Mesothelial cell of epicardium (in vitro differentiated cells): ENCODE measurements around the gene SINHCAF. TPM values are rescaled to one million over a fixed set of nuclear protein-coding genes. Genes with fewer than 3 reads are reported as not detected.
A peak's percentile ranks its signal among the peaks of the same experiment; 100 is the strongest.

ENCODE experiments used
- DNase-seq, 2 experiments: peaks; one replicate each; pipeline ENCODE4 v3.0.0; 2021; ENCODE audit warnings: low spot score in 2 of 2; ENCODE audit not compliant: unreplicated experiment in 2 of 2
- H3K27ac Mint-ChIP-seq: 2 replicates; pipeline ENCODE4 v1.8.0; 2021; ENCODE audit warnings: mixed read lengths
- H3K27me3 Mint-ChIP-seq: 2 replicates; pipeline ENCODE4 v1.8.0; 2021; ENCODE audit warnings: low read depth, mixed read lengths
- H3K36me3 Mint-ChIP-seq: 2 replicates; pipeline ENCODE4 v1.8.0; 2021; ENCODE audit warnings: mixed read lengths
- H3K4me1 Mint-ChIP-seq: 2 replicates; pipeline ENCODE4 v1.8.0; 2021; ENCODE audit warnings: mixed read lengths
- H3K4me3 Mint-ChIP-seq: 2 replicates; pipeline ENCODE4 v1.8.0; 2021; ENCODE audit warnings: mild to moderate bottlenecking, moderate library complexity, mixed read lengths
- H3K9me3 Mint-ChIP-seq: 2 replicates; pipeline ENCODE4 v1.8.0; 2021; ENCODE audit warnings: mixed read lengths
- total RNA-seq: library from RNA; stranded (reverse); gene quantifications from 3 replicates; pipeline ENCODE4 v1.2.1, GENCODE V29; 2021
- TF ChIP-seq, protein P1 (sequence below): fragments of 200-600 bp; sonication (generic); IDR thresholded peaks from one replicate; pipeline ENCODE4 v1.5.0; 2021; ENCODE audit warnings: antibody characterized with exemption; ENCODE audit not compliant: unreplicated experiment

The SINHCAF gene
- total RNA-seq, 1 donor from 2014 or later: 241 TPM

DNA sequence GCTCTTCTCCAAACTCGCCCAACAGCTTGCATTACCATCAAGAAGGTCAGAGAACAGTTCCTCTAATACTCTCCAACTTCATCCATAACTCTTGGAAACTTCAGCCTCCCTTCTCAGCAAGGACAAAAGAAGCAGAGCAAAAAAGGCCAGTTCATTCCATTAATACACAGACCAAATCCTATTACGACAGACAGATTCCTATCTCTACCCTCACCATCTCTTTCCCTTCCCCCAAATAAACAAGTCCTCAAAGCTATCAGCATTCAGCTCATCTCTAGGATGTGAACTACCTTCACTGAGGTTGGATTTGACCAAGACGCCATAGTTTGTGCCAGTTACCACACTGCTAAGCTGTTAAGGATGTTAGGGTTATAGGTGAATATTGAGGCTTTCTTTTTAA lies 25.2 kb downstream of the SINHCAF start:
- H3K27me3 Mint-ChIP-seq: no peaks in the 10 kb centered on the region
- TF ChIP-seq, protein P1, sequence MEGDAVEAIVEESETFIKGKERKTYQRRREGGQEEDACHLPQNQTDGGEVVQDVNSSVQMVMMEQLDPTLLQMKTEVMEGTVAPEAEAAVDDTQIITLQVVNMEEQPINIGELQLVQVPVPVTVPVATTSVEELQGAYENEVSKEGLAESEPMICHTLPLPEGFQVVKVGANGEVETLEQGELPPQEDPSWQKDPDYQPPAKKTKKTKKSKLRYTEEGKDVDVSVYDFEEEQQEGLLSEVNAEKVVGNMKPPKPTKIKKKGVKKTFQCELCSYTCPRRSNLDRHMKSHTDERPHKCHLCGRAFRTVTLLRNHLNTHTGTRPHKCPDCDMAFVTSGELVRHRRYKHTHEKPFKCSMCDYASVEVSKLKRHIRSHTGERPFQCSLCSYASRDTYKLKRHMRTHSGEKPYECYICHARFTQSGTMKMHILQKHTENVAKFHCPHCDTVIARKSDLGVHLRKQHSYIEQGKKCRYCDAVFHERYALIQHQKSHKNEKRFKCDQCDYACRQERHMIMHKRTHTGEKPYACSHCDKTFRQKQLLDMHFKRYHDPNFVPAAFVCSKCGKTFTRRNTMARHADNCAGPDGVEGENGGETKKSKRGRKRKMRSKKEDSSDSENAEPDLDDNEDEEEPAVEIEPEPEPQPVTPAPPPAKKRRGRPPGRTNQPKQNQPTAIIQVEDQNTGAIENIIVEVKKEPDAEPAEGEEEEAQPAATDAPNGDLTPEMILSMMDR: no peak
- H3K4me1 Mint-ChIP-seq: peaks cover 58% of the 10 kb centered on the region
- H3K36me3 Mint-ChIP-seq: peaks cover 36% of the 10 kb centered on the region
- H3K27ac Mint-ChIP-seq: peak overlapping the region; percentile 57
- no peaks in the 10 kb centered on the region for H3K9me3 Mint-ChIP-seq
- DNase-seq: no peak
- no peak overlapping the region for H3K4me3 Mint-ChIP-seq

DNA sequence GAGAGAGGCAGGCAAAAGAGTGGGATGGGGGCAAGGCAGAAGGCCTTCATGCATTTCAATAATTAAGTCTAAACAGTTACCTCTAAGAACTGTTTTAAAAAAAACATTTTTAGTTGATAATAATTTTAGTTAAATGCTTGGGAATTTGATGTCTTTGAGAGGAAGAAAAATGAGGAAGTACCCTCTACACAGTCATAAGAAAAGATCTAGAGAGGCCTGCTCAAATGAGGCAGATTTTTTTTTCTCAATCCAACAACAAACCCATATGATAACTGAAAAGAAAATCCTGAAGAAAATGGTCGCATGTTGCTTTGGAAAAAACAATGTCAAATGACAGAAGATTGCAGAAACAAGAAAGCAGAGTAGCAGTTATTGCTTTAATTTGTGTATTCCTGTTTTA lies 25.6 kb downstream of the SINHCAF start:
- peak overlapping the region; percentile 57 for H3K27ac Mint-ChIP-seq
- H3K9me3 Mint-ChIP-seq: no peaks in the 10 kb centered on the region
- no peak overlapping the region for H3K4me3 Mint-ChIP-seq
- no peaks in the 10 kb centered on the region for H3K27me3 Mint-ChIP-seq
- H3K36me3 Mint-ChIP-seq: peaks cover 35% of the 10 kb centered on the region
- H3K4me1 Mint-ChIP-seq: peaks cover 58% of the 10 kb centered on the region
- TF ChIP-seq, protein P1: no peak
- DNase-seq: no peak

DNA sequence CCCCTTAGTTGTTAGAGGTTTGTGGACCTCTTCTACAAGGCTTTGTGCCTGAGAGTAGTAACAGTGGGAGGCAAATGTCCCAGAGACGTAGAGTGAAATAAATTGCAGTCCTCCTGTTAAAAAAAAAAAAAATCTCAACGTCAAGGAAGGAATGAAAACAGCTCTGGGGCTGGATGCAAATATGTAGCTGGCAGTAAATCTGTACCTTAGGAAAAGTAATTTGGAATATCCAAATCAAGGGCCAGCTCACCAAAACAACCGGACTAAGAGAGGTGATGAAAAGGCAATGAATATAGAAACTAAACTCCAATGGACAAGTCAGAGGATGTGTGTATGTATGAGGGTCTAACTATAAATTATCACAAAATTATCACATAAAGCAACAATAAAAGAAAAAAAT lies 27.0 kb downstream of the SINHCAF start:
- peaks cover 45% of the 10 kb centered on the region for H3K4me1 Mint-ChIP-seq
- H3K27me3 Mint-ChIP-seq: no peaks in the 10 kb centered on the region
- H3K9me3 Mint-ChIP-seq: no peaks in the 10 kb centered on the region
- DNase-seq: no peak
- TF ChIP-seq, protein P1: no peak
- H3K4me3 Mint-ChIP-seq: no peak overlapping the region
- peak overlapping the region; percentile 91 for H3K27ac Mint-ChIP-seq
- H3K36me3 Mint-ChIP-seq: peaks cover 30% of the 10 kb centered on the region

DNA sequence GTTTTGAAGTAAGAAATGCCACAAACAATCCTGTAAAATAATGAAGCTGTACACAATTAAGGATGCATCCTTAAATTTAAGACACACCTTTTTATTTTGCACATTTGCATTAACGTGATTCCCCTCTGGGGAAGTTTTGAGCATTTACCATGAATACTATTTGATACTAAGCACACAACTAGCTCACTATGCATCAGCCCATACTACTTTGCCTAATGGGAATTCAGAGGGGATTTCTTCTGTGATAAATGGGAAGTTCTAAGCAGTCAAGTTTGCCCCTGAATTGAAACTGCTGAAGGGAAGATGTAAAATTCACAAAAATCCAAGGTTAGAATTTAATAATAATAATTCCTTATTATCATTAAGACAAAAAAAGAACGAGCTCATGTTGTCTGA lies 27.4 kb downstream of the SINHCAF start:
- peaks cover 31% of the 10 kb centered on the region for H3K36me3 Mint-ChIP-seq
- no peaks in the 10 kb centered on the region for H3K27me3 Mint-ChIP-seq
- H3K4me3 Mint-ChIP-seq: no peak overlapping the region
- DNase-seq: no peak
- H3K4me1 Mint-ChIP-seq: peaks cover 46% of the 10 kb centered on the region
- H3K27ac Mint-ChIP-seq: peak overlapping the region; percentile 91
- TF ChIP-seq, protein P1: no peak
- no peaks in the 10 kb centered on the region for H3K9me3 Mint-ChIP-seq

DNA sequence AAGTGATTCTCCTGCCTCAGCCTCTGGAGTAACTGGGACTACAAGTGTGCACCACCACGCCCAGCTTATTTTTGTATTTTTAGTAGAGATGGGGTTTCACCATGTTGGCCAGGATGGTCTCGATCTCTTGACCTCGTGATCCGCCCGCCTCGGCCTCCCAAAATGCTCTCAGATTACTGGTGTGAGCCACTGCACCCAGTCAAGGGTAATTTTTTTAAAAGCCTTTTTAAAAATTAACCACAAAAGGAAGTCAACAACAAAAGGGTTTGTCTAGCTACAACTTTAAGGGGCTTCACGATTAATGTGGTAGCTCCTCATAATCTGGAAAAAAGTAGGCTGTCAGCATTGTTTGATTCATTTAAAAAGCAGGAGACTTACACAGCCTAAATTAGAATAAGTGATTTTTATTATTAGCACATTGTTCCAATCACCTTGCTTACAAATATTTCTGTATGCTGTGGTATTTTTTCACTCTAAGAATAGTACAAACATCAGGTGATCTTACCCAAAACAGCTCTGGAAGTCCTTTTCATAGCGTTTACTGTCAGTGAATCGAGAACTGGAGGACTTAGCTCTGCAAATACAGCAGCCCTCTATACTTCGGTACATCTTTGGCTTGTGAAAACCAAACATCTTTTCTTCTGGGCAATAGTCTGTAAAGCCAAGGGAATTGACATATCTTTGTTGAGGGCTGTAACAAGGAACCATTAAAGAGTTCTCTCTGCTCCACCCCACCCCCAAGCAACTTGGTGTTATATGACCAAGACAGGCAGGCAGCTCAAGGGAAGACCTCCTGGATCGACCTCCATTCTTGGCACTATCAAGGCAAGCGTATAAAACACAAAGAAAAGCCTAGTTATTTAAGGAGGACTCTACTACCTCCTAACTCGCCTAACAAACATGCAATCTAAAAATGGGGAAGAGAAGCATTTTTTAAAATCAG lies 28.1 kb downstream of the SINHCAF start:
- no peaks in the 10 kb centered on the region for H3K27me3 Mint-ChIP-seq
- no peak for DNase-seq
- peak overlapping the region; percentile 91 for H3K27ac Mint-ChIP-seq
- peaks cover 45% of the 10 kb centered on the region for H3K4me1 Mint-ChIP-seq
- TF ChIP-seq, protein P1: no peak
- H3K4me3 Mint-ChIP-seq: no peak overlapping the region
- peaks cover 33% of the 10 kb centered on the region for H3K36me3 Mint-ChIP-seq
- no peaks in the 10 kb centered on the region for H3K9me3 Mint-ChIP-seq
